Gastrocnemius medialis (tissue), 4 donors: ENCODE results near the gene PAX8. TPM values are rescaled to one million over a fixed set of nuclear protein-coding genes. Genes with fewer than 3 reads are reported as not detected.
A peak's percentile ranks its signal among the peaks of the same experiment; 100 is the strongest.
"Not testable (repeated sequence)": the region's sequence is repeated elsewhere in the genome, so short reads cannot be mapped to it uniquely, and the experiment has no call there.

ENCODE experiments used
- ATAC-seq, 2 donors: fragments of 150-250 bp; one replicate each; pipeline ENCODE4 v1.9.1; 2016
- DNase-seq, 2 donors: peaks; one replicate each; pipeline ENCODE4 v3.0.0-alpha.2; 2019
- H3K27ac ChIP-seq, 4 donors: fragments of 200-600 bp; sonication (generic); 1 replicate in 1 of 4; 2 replicates in 3 of 4; pipeline ENCODE4 v1.5.1; 2016 to 2018; ENCODE audit warnings: mild to moderate bottlenecking in 2 of 4, moderate library complexity in 1 of 4
- H3K27me3 ChIP-seq, 3 donors: fragments of 200-600 bp; sonication (generic) in 2 of 3; 1 replicate in 1 of 3; 2 replicates in 2 of 3; pipeline versions ENCODE4 v1.5.1 to v1.6.0; 2016 to 2019; ENCODE audit warnings: mild to moderate bottlenecking in 1 of 3, moderate library complexity in 1 of 3
- H3K36me3 ChIP-seq, 2 donors: fragments of 200-600 bp; sonication (generic) in 1 of 2; one replicate each; pipeline ENCODE4 v1.5.1; 2017 to 2018
- H3K4me1 ChIP-seq, 2 donors: fragments of 200-600 bp; sonication (generic) in 1 of 2; one replicate each; pipeline ENCODE4 v1.5.1; 2016 to 2017; ENCODE audit warnings: mild to moderate bottlenecking in 2 of 2
- H3K4me3 ChIP-seq, 4 donors: fragments of 200-600 bp; sonication (generic) in 3 of 4; 1 replicate in 1 of 4; 2 replicates in 3 of 4; pipeline ENCODE4 v1.5.1; 2016 to 2019; ENCODE audit warnings: mild to moderate bottlenecking in 2 of 4
- H3K9me3 ChIP-seq, 3 donors: fragments of 200-600 bp; sonication (generic) in 2 of 3; 1 replicate in 1 of 3; 2 replicates in 2 of 3; pipeline ENCODE4 v1.5.1; 2016 to 2019
- POLR2A ChIP-seq, 2 donors: fragments of 450-650 bp; IDR thresholded peaks; one replicate each; pipeline ENCODE4 v1.6.1; 2017; ENCODE audit warnings: antibody characterized with exemption in 2 of 2, mild to moderate bottlenecking in 2 of 2, moderate library complexity in 2 of 2
- in situ Hi-C, 4 donors: fragments of 200-750 bp; cut with MboI; loops; one replicate each; pipeline versions ENCODE4 v1.15.0 to v1.8.0; 2017; ENCODE audit warnings: low sequenced_read_pairs in 4 of 4
- intact Hi-C: fragments of 100-400 bp; cut with DNase I; formaldehyde crosslinking; loops from one replicate; pipeline ENCODE4 v1.15.1; 2023; ENCODE audit warnings: low total_unique reads
- total RNA-seq, 4 donors: library from RNA; depleted of rRNA; stranded (reverse); fragments of >200 nt; gene quantifications; one replicate each; pipeline versions ENCODE4 v1.1.0 to v1.2.3, GENCODE V29; 2016
- TF ChIP-seq, protein P1 (sequence below), 5 experiments: fragments of 450-650 bp in 3 of 5; fragments of 200-600 bp in 2 of 5; sonication (generic) in 2 of 5; IDR thresholded peaks in 4 of 5; conservative IDR thresholded peaks in 1 of 5; 1 replicate in 4 of 5; 2 replicates in 1 of 5; pipeline ENCODE4 v1.5.1; 2016 to 2019; ENCODE audit warnings: antibody characterized with exemption in 5 of 5, mild to moderate bottlenecking in 3 of 5, moderate library complexity in 3 of 5

The PAX8 gene
- total RNA-seq, 4 donors from 2014 or later, result 0.27 to 8.7 (median 2.1) TPM

DNA sequence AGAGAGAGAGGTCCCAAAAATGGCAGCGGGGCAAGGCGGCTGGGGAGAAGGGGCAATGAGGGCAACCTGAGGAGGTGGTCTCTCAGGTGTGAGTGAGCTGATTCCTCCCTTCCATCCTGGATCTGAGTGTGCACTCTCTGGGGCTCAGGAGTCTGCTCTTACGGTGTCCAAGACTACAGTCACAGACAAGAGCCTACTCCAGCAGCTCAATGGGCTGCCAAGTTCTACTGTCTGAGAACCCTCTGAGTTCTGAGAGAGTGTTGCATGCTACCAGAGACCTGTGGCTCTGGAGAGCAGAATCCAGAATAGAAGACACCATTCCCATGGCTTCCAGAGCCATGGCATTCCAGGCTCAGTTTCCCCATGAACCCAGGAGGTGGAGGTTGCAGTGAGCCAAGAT, 7.1 kb upstream of the PAX8 start:
- no peak for ATAC-seq
- Histone ChIP-seq H3K27me3 (no peaks in the 10 kb centered on the region), H3K4me3 (no peak overlapping the region), H3K36me3 (no peaks in the 10 kb centered on the region), H3K4me1 (peaks cover 4 to 16% of the 10 kb centered on the region in 2 donors), H3K27ac (no peak overlapping the region), H3K9me3 (no peaks in the 10 kb centered on the region)
- in situ Hi-C loops, result no loop called here
- DNase-seq, result no peak
- no peak for TF ChIP-seq POLR2A (IDR thresholded peaks at IDR 0.05)
- TF ChIP-seq, protein P1, sequence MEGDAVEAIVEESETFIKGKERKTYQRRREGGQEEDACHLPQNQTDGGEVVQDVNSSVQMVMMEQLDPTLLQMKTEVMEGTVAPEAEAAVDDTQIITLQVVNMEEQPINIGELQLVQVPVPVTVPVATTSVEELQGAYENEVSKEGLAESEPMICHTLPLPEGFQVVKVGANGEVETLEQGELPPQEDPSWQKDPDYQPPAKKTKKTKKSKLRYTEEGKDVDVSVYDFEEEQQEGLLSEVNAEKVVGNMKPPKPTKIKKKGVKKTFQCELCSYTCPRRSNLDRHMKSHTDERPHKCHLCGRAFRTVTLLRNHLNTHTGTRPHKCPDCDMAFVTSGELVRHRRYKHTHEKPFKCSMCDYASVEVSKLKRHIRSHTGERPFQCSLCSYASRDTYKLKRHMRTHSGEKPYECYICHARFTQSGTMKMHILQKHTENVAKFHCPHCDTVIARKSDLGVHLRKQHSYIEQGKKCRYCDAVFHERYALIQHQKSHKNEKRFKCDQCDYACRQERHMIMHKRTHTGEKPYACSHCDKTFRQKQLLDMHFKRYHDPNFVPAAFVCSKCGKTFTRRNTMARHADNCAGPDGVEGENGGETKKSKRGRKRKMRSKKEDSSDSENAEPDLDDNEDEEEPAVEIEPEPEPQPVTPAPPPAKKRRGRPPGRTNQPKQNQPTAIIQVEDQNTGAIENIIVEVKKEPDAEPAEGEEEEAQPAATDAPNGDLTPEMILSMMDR (IDR thresholded peaks at IDR 0.05 in 4 of 5, conservative IDR thresholded peaks at IDR 0.05 in 1 of 5), result no peak
- intact Hi-C loops, result loop anchor here (10.0 kb wide), 1 partner anchor 81 kb away; no protein-coding TSS in a partner anchor

DNA sequence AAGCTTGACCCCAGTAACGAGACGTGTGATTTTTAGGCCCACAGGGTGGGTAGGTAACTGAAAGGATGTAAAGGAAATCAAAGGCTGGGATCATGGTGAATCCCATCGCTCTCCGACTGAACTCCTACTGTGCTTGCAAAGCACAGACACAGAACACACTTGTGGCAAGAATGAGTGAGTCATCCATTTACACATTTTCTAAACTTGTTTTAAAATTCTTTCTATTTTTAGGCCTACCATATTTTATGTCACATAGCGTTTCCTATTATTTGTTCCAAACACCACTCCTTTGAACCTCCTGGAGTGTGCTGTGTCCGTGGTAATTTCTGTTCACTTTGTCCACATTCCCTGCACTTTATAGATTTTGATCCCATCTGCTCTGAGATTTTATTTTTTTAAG, 6.3 kb upstream of the PAX8 start:
- in situ Hi-C loops, DNase-seq, H3K9me3 ChIP-seq, H3K27me3 ChIP-seq, H3K36me3 ChIP-seq, H3K4me3 ChIP-seq: not testable (repeated sequence)
- peaks cover 4 to 16% of the 10 kb centered on the region in 2 donors for H3K4me1 ChIP-seq
- H3K27ac ChIP-seq, result peak overlapping the region in 2 of 4 donors; percentile 64 to 66
- intact Hi-C loops, result loop anchor here (10.0 kb wide), 1 partner anchor 80 kb away; no protein-coding TSS in a partner anchor
- peak; percentile 51 to 53 for ATAC-seq

DNA sequence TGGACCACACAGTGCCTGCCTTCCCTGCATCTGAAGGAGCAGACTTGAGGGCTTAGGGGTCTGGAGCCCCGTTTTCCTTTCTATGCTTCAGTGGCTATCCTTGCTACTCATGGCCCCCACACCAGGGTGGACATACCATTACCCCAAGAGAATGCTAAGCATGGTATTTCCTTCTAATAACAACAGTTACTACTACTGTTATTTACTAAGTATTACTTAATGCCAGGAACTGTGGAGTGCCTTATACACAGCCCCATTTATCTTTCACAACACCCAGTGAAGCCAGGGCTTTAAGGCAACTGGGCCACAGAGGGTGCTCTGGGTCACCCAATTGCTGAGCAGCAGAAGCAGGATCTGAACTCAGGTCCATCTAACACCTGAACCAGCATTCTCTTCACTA, 5.8 kb upstream of the PAX8 start:
- no peak for ATAC-seq
- intact Hi-C loops (loop anchor here (10.0 kb wide), 1 partner anchor 80 kb away; no protein-coding TSS in a partner anchor), in situ Hi-C loops (no loop called here)
- no peaks in the 10 kb centered on the region for H3K9me3 ChIP-seq
- no peak overlapping the region for H3K4me3 ChIP-seq
- H3K4me1 ChIP-seq, result peaks cover 4 to 16% of the 10 kb centered on the region in 2 donors
- no peaks in the 10 kb centered on the region for H3K36me3 ChIP-seq
- DNase-seq, result no peak
- peak overlapping the region in 2 of 4 donors; percentile 64 to 66 for H3K27ac ChIP-seq
- TF ChIP-seq POLR2A (IDR thresholded peaks at IDR 0.05), result no peak
- TF ChIP-seq, protein P1 (IDR thresholded peaks at IDR 0.05 in 4 of 5, conservative IDR thresholded peaks at IDR 0.05 in 1 of 5), result no peak
- no peaks in the 10 kb centered on the region for H3K27me3 ChIP-seq

DNA sequence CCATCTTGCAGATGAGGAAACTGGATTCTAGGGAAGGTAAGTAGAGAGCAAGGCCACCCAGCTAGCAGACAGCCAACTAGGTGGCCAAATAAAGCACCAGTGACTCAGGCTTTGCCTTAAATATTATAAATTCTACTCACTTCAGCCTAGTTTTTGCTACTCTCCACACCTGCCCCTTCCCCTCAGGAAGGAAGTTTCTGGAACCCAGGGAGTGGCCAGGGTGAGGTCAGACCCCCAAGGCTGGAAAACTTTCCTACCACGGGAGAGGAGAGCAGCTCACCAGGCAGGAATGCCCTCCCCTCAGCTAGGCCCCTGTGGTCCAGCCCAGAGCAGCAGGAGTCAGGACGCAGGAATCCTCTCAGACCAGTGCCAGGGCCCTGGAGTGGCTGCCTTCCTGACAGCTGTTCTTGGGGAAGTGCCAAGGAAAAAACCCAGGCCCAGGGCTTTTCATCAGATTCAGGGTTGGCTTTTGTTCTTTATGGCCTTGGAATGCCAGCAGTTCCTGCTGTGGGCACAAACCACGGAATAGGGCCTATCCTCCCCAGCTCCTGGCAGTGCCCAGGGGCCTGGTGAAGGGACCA, 5.1 kb upstream of the PAX8 start:
- intact Hi-C loops (loop anchor here (10.0 kb wide), 1 partner anchor 79 kb away; no protein-coding TSS in a partner anchor), in situ Hi-C loops (no loop called here)
- Histone ChIP-seq H3K27me3 (no peaks in the 10 kb centered on the region), H3K36me3 (no peaks in the 10 kb centered on the region), H3K9me3 (no peaks in the 10 kb centered on the region), H3K4me3 (no peak overlapping the region), H3K27ac (peak overlapping the region in 3 of 4 donors; percentile 37 to 66 (median 64)), H3K4me1 (peaks cover 4 to 16% of the 10 kb centered on the region in 2 donors)
- TF ChIP-seq POLR2A (IDR thresholded peaks at IDR 0.05), result no peak
- TF ChIP-seq, protein P1 (IDR thresholded peaks at IDR 0.05 in 4 of 5, conservative IDR thresholded peaks at IDR 0.05 in 1 of 5), result no peak
- peak in 1 of 2 donors; percentile 64 for DNase-seq
- peak; percentile 59 to 70 for ATAC-seq

DNA sequence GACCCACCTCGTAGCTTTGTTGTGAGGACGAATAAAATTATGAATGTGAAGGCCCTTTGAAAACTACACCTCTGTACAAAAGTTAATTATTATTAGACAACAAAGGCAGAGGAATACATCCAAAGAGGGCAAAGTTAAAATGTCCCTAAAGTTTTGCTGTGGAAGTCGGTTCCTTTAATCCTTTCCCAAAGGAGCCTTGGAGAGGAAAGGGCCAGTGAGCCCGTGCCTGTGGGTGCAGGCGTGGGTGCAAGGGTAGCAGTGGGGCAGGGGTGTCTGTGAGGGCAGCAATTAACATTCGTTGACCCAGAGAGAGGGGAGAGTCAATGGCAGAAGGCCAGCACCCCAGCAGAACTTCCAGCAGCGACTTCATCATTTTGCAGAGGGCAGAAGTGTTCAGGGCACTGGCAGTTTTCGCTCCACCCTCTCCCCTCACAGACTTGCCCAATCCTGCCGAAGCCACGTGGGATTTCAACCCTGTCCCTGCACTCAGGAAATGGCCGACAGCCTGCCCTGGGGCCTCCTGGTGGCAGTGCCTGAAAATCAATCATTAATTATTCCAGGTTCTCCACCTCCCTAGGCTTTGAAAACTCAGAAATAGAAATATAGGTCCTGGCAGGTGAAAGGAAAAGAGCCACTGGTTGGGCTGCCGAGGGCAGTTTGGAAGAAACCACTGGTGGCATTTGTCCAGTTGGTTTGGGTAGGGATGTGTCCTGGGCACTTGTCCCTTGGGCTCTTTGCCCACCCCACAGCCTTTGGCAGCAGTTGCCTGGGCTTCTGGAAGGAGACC, 4.2 kb upstream of the PAX8 start:
- H3K9me3 ChIP-seq, result no peaks in the 10 kb centered on the region
- peak; percentile 31 to 75 for DNase-seq
- peak; percentile 35 to 77 for ATAC-seq
- TF ChIP-seq POLR2A (IDR thresholded peaks at IDR 0.05), result no peak
- TF ChIP-seq, protein P1 (IDR thresholded peaks at IDR 0.05 in 4 of 5, conservative IDR thresholded peaks at IDR 0.05 in 1 of 5), result peak; percentile 15 to 31 (median 24)
- peak overlapping the region in 3 of 4 donors; percentile 37 to 66 (median 64) for H3K27ac ChIP-seq
- H3K4me1 ChIP-seq, result peaks cover 4 to 16% of the 10 kb centered on the region in 2 donors
- no peak overlapping the region for H3K4me3 ChIP-seq
- in situ Hi-C loops, result no loop called here
- intact Hi-C loops, result loop anchor here (10.0 kb wide), 1 partner anchor 78 kb away; no protein-coding TSS in a partner anchor
- no peaks in the 10 kb centered on the region for H3K36me3 ChIP-seq
- H3K27me3 ChIP-seq, result peaks cover 0 to 8% (median under 1%) of the 10 kb centered on the region in 3 donors
